Measurements from ENCODE around the gene KLHDC10.

GRCh38 chr7:130108809-130109208 lies 38.5 kb downstream of the KLHDC10 start:
- no peak for TF ChIP-seq CTCF (IDR thresholded peaks at IDR 0.05)
- TF ChIP-seq POLR2A (IDR thresholded peaks at IDR 0.05): no peak
